Thyroid gland (tissue), 4 donors: ENCODE measurements around the gene SAP130. TPM values are rescaled to one million over a fixed set of nuclear protein-coding genes. Genes with fewer than 3 reads are reported as not detected.

ENCODE experiments used
- DNase-seq, 2 donors: peaks; one replicate each; pipeline ENCODE4 v3.0.0-alpha.2; 2019
- H3K27ac ChIP-seq, 3 donors: fragments of 200-600 bp; sonication (generic); 1 replicate in 2 of 3; 2 replicates in 1 of 3; pipeline ENCODE4 v1.5.1; 2016 to 2019; ENCODE audit warnings: mild to moderate bottlenecking in 1 of 3, moderate library complexity in 1 of 3
- H3K27me3 ChIP-seq: fragments of 200-600 bp; sonication (generic); one replicate; pipeline ENCODE4 v1.5.1; 2019
- H3K36me3 ChIP-seq, 2 donors: fragments of 200-600 bp; sonication (generic); one replicate each; pipeline ENCODE4 v1.5.1; 2016 to 2019
- H3K4me1 ChIP-seq, 2 donors: fragments of 200-600 bp; sonication (generic); one replicate each; pipeline ENCODE4 v1.5.1; 2017 to 2019
- H3K4me3 ChIP-seq, 3 donors: fragments of 200-600 bp; sonication (generic); replicated peaks in 1 of 3; 1 replicate in 2 of 3; 2 replicates in 1 of 3; pipeline ENCODE4 v1.5.1; 2016; ENCODE audit warnings: mild to moderate bottlenecking in 1 of 3
- H3K9me3 ChIP-seq: fragments of 200-600 bp; sonication (generic); one replicate; pipeline ENCODE4 v1.5.1; 2017
- CTCF ChIP-seq, 6 experiments: fragments of 200-600 bp in 3 of 6; fragments of 450-650 bp in 3 of 6; sonication (generic) in 3 of 6; IDR thresholded peaks; one replicate each; pipeline ENCODE4 v1.5.1; 2016 to 2019; ENCODE audit warnings: antibody characterized with exemption in 6 of 6, mild to moderate bottlenecking in 2 of 6, inconsistent platforms in 1 of 6, moderate library complexity in 1 of 6
- POLR2A ChIP-seq, 2 donors: fragments of 450-650 bp; IDR thresholded peaks; one replicate each; pipeline ENCODE4 v1.6.1; 2017; ENCODE audit warnings: antibody characterized with exemption in 2 of 2, mild to moderate bottlenecking in 2 of 2, moderate library complexity in 1 of 2
- WGBS, 2 donors: methylation state at CpG; one replicate each; pipeline ENCODE4 v1.1.5; 2017; 5-methylcytosine and 5-hydroxymethylcytosine counted together
- intact Hi-C: fragments of 100-400 bp; cut with DNase I; formaldehyde crosslinking; loops from one replicate; pipeline ENCODE4 v1.15.1; 2023
- total RNA-seq, 4 donors: library from RNA; depleted of rRNA; stranded (reverse); fragments of >200 nt; gene quantifications; one replicate each; pipeline ENCODE4 v1.2.3, GENCODE V29; 2016

SAP130 gene
- total RNA-seq, 4 donors from 2014 or later, result 10.3 to 14.7 (median 11.3) TPM

DNA sequence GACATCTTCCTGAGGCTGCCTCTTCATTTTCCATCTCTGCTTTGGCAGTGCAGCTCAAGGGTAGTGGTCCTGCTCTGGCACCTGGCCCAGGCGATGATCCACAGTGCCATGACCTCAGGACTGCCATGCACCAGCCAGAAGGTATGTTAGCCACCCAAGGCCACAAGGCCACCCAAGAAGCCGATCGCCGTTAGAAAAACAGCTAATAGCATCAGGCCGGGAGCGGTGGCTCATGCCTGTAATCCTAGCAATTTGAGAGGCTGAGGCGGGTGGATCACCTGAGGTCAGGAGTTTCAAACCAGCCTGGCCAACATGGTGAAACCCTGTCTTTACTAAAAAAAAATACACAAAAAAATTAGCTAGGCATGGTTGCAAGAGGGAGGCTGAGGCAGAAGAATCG, 34.7 kb upstream of the SAP130 start:
- Histone ChIP-seq H3K4me3 (no peak overlapping the region), H3K4me1 (no peaks in the 10 kb centered on the region), H3K36me3 (no peaks in the 10 kb centered on the region), H3K27ac (no peak overlapping the region), H3K9me3 (no peaks in the 10 kb centered on the region), H3K27me3 (no peaks in the 10 kb centered on the region)
- DNase-seq, result no peak
- 91 to 94% methylated on average over 8 of the region's 8 CpGs for WGBS, 2 donors
- TF ChIP-seq CTCF (IDR thresholded peaks at IDR 0.05), result no peak
- TF ChIP-seq POLR2A (IDR thresholded peaks at IDR 0.05), result no peak
- intact Hi-C loops, result no loop called here

DNA sequence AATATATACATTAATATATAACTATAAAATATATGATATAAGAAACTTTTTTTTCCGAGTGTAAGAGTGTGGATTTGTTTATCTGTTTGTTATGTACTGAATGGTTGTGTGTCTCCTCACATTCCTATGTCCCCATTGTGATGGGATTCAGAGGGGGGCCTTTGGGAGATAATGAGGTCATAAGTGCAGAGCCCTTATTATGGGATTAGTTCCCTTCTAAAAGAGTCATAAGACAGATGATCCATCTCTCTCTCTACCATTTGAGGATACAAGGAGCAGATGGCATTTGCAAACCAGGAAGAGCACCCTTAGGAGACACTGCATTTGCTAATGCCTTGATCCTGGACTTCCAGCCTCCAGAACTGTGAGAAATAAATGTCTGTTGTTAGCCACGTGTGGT, 30.3 kb upstream of the SAP130 start:
- no peaks in the 10 kb centered on the region for H3K27me3 ChIP-seq
- no peak overlapping the region for H3K4me3 ChIP-seq
- H3K9me3 ChIP-seq, result no peaks in the 10 kb centered on the region
- H3K4me1 ChIP-seq, result no peaks in the 10 kb centered on the region
- TF ChIP-seq POLR2A (IDR thresholded peaks at IDR 0.05) (no peak), CTCF (IDR thresholded peaks at IDR 0.05) (no peak)
- H3K36me3 ChIP-seq, result no peaks in the 10 kb centered on the region
- 63 to 71% methylated on average over 2 of the region's 2 CpGs for WGBS, 2 donors
- DNase-seq, result no peak
- no peak overlapping the region for H3K27ac ChIP-seq
- intact Hi-C loops, result no loop called here

- intact Hi-C loops, result no loop called here
- Histone ChIP-seq H3K9me3 (no peaks in the 10 kb centered on the region), H3K27ac (no peak overlapping the region), H3K4me1 (no peaks in the 10 kb centered on the region), H3K4me3 (no peak overlapping the region), H3K27me3 (no peaks in the 10 kb centered on the region), H3K36me3 (no peaks in the 10 kb centered on the region)
- no peak for DNase-seq
- TF ChIP-seq POLR2A (IDR thresholded peaks at IDR 0.05) (no peak), CTCF (IDR thresholded peaks at IDR 0.05) (no peak)
- WGBS, 2 donors, result 75 to 79% methylated on average over 3 of the region's 3 CpGs
Measured at GRCh38 chr2:128057334-128057733, 29.5 kb upstream of the SAP130 start.

- H3K4me3 ChIP-seq, result no peak overlapping the region
- intact Hi-C loops, result no loop called here
- H3K27ac ChIP-seq, result no peak overlapping the region
- no peak for DNase-seq
- WGBS, 2 donors, result 90 to 92% methylated on average over 11 of the region's 11 CpGs
- H3K9me3 ChIP-seq, result no peaks in the 10 kb centered on the region
- H3K27me3 ChIP-seq, result no peaks in the 10 kb centered on the region
- H3K4me1 ChIP-seq, result no peaks in the 10 kb centered on the region
- TF ChIP-seq POLR2A (IDR thresholded peaks at IDR 0.05), result no peak
- H3K36me3 ChIP-seq, result no peaks in the 10 kb centered on the region
Measured at GRCh38 chr2:128054104-128054885, 26.4 kb upstream of the SAP130 start.

DNA sequence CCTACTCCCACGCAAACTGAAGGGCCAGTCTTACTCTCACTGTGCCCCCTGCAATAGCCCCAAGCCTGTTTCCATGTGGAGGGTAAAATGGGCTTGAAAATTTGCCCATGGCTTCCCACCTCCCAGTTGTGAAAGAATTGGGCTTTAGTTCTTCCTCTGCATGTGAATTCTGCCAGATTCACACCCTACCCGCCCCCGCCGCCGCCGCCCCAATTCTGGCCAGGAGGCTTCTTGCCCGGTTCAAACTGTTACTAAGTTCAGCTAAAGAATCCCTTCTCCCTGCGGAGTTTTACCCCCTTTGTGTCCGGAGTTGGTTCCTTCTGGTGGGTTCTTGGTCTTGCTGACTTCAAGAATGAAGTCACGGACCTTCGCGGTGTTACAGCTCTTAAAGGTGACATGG, 25.5 kb upstream of the SAP130 start:
- no peak for DNase-seq
- Histone ChIP-seq H3K27me3 (no peaks in the 10 kb centered on the region), H3K9me3 (no peaks in the 10 kb centered on the region), H3K36me3 (no peaks in the 10 kb centered on the region), H3K27ac (no peak overlapping the region), H3K4me1 (no peaks in the 10 kb centered on the region), H3K4me3 (no peak overlapping the region)
- WGBS, 2 donors, result 95 to 96% methylated on average over 12 of the region's 12 CpGs
- TF ChIP-seq POLR2A (IDR thresholded peaks at IDR 0.05) (no peak), CTCF (IDR thresholded peaks at IDR 0.05) (no peak)
- intact Hi-C loops, result no loop called here
